ENCODE measurements around the gene PBX2.
"Not testable (repeated sequence)": the region's sequence is repeated elsewhere in the genome, so short reads cannot be mapped to it uniquely, and the experiment has no call there.

PBX2 gene

DNA sequence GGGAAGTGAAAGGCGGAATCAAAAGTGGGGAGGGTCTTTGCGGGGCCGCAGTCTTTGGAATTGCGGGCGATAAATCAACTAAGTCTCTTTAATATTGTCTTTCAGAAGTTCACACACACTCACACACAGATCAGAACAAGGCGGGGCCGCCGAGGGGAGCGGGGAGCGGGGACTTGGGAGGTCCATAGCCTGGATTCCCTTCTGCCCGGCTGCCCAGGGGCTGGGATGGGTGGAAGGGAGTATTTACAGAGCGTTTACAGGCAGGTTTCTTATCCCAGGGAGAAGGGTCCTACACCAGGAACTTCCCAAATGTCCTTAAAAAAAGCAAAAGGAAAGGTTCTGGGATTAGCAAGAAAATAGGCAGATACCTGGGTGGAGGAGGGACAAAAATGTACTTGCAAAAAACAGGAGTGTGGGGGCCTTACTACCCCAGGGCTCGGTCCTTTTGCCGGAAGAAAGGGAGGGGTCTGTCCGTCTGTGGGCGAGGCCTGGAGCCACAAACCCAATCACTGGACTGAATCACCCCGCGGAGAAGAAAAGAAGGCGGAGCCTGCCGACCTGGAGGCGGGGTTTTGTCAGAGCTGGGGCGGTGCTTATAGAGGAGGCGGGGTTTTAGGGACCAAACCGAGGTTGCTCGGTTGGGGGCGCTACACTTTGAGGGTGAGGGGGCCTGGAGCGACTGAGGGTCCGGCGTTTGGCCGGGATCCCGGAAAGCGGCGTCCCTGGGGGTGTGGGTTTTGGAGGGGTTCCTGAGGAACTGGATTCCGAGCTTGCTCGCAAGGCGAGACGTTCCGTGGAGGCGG, 41.5 kb downstream of the PBX2 start:
- no peak for DNase-seq

DNA sequence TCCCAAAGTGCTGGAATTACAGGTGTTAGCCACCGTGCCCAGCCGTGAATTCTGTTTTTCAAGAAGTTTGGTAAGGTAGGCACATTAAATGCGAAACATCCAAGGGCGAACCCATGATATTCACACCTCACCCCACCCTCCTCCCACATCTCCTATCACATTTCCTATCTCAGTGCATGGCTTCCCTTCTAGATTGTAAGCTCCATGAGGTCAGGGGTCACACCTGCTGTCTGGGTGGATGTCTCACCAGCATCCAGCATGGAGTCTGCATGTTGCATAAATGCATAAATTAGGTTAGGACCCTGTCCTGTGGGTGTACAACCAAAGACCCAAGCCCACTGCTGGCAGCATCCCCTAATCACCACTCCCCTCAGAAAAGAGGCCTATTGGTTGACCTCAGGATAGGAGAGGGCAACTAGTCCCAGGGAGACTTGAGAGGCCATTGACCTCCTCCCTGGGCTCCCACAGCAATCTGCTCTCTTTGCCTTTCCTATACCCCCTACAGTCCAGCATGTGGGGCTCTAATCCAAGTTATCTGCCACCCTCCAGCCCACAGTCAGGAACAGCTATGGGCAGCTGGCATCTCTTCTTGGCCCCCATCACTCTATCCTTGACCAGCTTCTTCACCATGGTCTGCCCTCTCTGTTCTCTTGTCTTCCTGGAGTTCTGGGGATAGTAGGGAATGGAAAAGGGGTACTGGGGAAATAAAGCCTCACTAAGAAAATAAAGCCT, 42.4 kb downstream of the PBX2 start:
- DNase-seq: no peak

DNA sequence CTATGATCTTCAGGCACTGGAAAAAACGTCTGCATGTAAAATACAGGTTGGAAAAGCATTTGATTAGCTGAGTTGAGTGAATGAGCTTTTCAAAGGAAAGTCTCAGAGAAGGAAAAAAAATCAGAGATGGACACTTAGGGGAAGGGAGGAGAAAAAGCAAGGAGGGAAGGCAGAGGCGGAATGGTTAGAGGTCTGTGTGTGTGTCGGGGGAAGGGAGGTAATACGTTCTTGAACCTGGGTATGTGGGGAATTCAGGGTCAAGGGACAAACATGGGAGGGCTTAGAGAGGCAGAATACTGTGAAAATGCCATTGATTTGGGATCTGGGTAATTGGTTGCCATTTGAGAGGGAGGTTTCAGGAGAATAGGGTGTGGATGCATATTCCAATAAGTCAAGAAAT, 43.3 kb downstream of the PBX2 start:
- no peak for DNase-seq

- no peak for DNase-seq
These were observed 43.7 kb downstream of the PBX2 start for GRCh38 chr6:32146287-32146686.

GRCh38 chr6:32144238-32144637, 45.8 kb downstream of the PBX2 start:
- DNase-seq: not testable (repeated sequence)

- no peak for DNase-seq
These were observed 49.5 kb downstream of the PBX2 start for GRCh38 chr6:32140420-32141046.

DNA sequence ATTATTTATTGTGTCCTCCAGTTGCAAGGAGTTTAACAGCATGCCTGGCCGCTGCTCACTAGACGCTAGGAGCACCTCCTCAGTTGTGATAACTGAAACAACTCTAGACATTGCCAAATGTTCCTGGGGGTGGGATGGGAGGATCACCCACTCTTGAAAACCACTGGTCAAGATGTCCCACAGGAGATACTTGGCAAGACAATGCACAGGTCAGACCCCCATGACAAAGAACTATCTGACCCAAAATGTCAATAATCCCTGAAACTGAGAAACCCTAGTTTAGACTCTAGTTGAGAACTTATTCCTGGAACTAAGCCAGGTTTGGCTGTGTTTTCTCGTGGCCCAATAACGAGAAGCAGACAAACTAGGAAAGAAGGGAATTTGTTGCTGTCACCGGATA, 50.4 kb downstream of the PBX2 start:
- no peak for DNase-seq

DNA sequence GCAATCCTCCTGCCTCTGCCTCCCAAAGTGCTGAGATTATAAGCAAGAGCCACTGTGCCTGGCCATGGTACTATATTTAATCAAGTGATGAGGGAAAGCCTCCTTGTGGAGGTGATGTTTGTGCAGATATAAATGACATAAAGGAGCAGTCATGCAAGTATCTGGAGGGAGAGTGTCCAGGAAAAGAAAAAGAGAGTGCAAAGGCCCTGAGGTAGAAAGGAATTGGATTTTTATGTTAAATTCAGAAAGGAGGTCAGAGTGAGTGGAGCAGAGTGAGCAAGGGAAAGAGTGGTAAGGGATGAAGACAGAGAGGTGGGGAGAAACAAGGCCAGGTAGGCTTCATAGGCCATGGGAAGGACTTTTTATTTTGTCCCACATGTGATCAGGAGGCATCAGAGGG, 52.5 kb downstream of the PBX2 start:
- DNase-seq: no peak

All from NCI-H2171 treated with DMSO at 0.1 percent for 48 hours (cell line).